NOMO-1 (cell line): Measurements from ENCODE around the gene PNPLA1.

ENCODE experiments used
- DNase-seq, 2 experiments: peaks; one replicate each; lab custom pipeline; 2025; ENCODE audit not compliant: unreplicated experiment in 2 of 2; lab: John Stamatoyannopoulos, UW

The PNPLA1 gene

GRCh38 chr6:36313649-36313936, 43.7 kb downstream of the PNPLA1 start:
- no peak for DNase-seq

GRCh38 chr6:36314221-36315014, 44.6 kb downstream of the PNPLA1 start:
- DNase-seq: peak; percentile 58 to 72

GRCh38 chr6:36315921-36316320, 46.1 kb downstream of the PNPLA1 start:
- no peak for DNase-seq

- DNase-seq: no peak
These were observed 47.8 kb downstream of the PNPLA1 start for GRCh38 chr6:36317623-36318022.

GRCh38 chr6:36318690-36319435, 49.0 kb downstream of the PNPLA1 start:
- no peak for DNase-seq

GRCh38 chr6:36319436-36319762, 49.5 kb downstream of the PNPLA1 start:
- no peak for DNase-seq

GRCh38 chr6:36319821-36320220, 50.0 kb downstream of the PNPLA1 start:
- DNase-seq: no peak

- no peak for DNase-seq
These were observed 50.6 kb downstream of the PNPLA1 start for GRCh38 chr6:36320475-36320874.

- DNase-seq: no peak
These were observed 52.7 kb downstream of the PNPLA1 start for GRCh38 chr6:36322591-36322990.

- DNase-seq: no peak
These were observed 53.2 kb downstream of the PNPLA1 start for GRCh38 chr6:36323062-36323461.

- no peak for DNase-seq
These were observed 54.3 kb downstream of the PNPLA1 start for GRCh38 chr6:36324191-36324590.

GRCh38 chr6:36324715-36325114, 54.9 kb downstream of the PNPLA1 start:
- DNase-seq: no peak

- no peak for DNase-seq
These were observed 56.6 kb downstream of the PNPLA1 start for GRCh38 chr6:36326356-36326995.

- DNase-seq: peak in 1 of 2 experiments; percentile 44
These were observed 57.5 kb downstream of the PNPLA1 start for GRCh38 chr6:36327226-36327918.

- no peak for DNase-seq
These were observed 58.0 kb downstream of the PNPLA1 start for GRCh38 chr6:36327919-36328236.

GRCh38 chr6:36328600-36328999, 58.7 kb downstream of the PNPLA1 start:
- DNase-seq: no peak

GRCh38 chr6:36329798-36330291, 60.0 kb downstream of the PNPLA1 start:
- DNase-seq: no peak

GRCh38 chr6:36330366-36330765, 60.5 kb downstream of the PNPLA1 start:
- no peak for DNase-seq

GRCh38 chr6:36331381-36331780, 61.5 kb downstream of the PNPLA1 start:
- DNase-seq: no peak

- DNase-seq: no peak
These were observed 63.5 kb downstream of the PNPLA1 start for GRCh38 chr6:36333171-36333895.
